Measurements from ENCODE around the gene GABRB1. TPM values are rescaled to one million over a fixed set of nuclear protein-coding genes. Genes with fewer than 3 reads are reported as not detected.

Gene GABRB1
- total and polyA plus RNA-seq, 2 donors (not counting 1 experiment from before 2014, with no cell fraction given), result not detected

GRCh38 chr4:47349326-47349725, 318.0 kb downstream of the GABRB1 start:
- Histone ChIP-seq H3K79me2 (ENCODE audit: control insufficient read depth, insufficient read depth, low read length) (no peaks in the 10 kb centered on the region), H3K9ac (ENCODE audit: low read length) (no peak overlapping the region), H3K9me3 (ENCODE audit: control extremely low read depth in 1 of 3, control insufficient read depth in 2 of 3, insufficient read depth in 1 of 3, low read length in 2 of 3) (no peaks in the 10 kb centered on the region), H3K27me3 (replicated peaks in 1 of 4; ENCODE audit: control extremely low read depth in 1 of 4, control insufficient read depth in 3 of 4, insufficient read depth in 4 of 4, low read length in 3 of 4) (peaks cover 0 to 5% (median 0%) of the 10 kb centered on the region in 4 experiments), H3K4me3 (ENCODE audit: control extremely low read depth in 1 of 5, extremely low read depth in 1 of 5, insufficient read depth in 1 of 5, low read depth in 2 of 5, low read length in 4 of 5) (no peak overlapping the region), H2AFZ (ENCODE audit: insufficient read depth, low read depth, low read length, poor library complexity, severe bottlenecking) (no peak overlapping the region), H3K27ac (ENCODE audit: low read length in 2 of 2) (no peak overlapping the region), H3K36me3 (replicated peaks in 1 of 2; ENCODE audit: control extremely low read depth in 1 of 2, control insufficient read depth in 1 of 2, extremely low read depth in 1 of 2, insufficient read depth in 2 of 2, low read length in 1 of 2) (no peaks in the 10 kb centered on the region), H4K20me1 (ENCODE audit: control insufficient read depth, insufficient read depth, low read length, poor library complexity, severe bottlenecking) (no peaks in the 10 kb centered on the region), H3K4me2 (replicated peaks; ENCODE audit: low read depth, low read length, poor library complexity, severe bottlenecking) (no peak overlapping the region), H3K4me1 (ENCODE audit: control insufficient read depth in 2 of 2, insufficient read depth in 2 of 2, low read length in 2 of 2) (no peaks in the 10 kb centered on the region)
- Mint-ChIP-seq H3K27ac (no peak overlapping the region), H3K9me3 (ENCODE audit: insufficient read depth) (no peaks in the 10 kb centered on the region), H3K27me3 (peaks cover 7% of the 10 kb centered on the region), H3K4me1 (no peaks in the 10 kb centered on the region), H3K4me3 (no peak overlapping the region)
- ChIA-PET CTCF (no interaction called here), POLR2A (no interaction called here)
- no peak for TF ChIP-seq CTCF (IDR thresholded peaks at IDR 0.05)
- TF ChIP-seq EZH2 (IDR thresholded peaks at IDR 0.05; ENCODE audit: borderline replicate concordance, insufficient read depth, low read depth, low read length, poor library complexity, severe bottlenecking), result no peak
- DNase-seq (no peak), ATAC-seq (ENCODE audit: low read depth) (no peak)
- no CpG with 5 or more reads among the region's 4 CpGs for WGBS (ENCODE audit: insufficient coverage)
- intact Hi-C loops (cut with micrococcal nuclease), result no loop called here

- WGBS (ENCODE audit: insufficient coverage), result no CpG with 5 or more reads among the region's 1 CpG
- DNase-seq (no peak), ATAC-seq (ENCODE audit: low read depth) (no peak)
- ChIA-PET POLR2A (no interaction called here), CTCF (no interaction called here)
- H3K4me3 Mint-ChIP-seq, result no peak overlapping the region
- Histone ChIP-seq H3K4me3 (ENCODE audit: control extremely low read depth in 1 of 5, extremely low read depth in 1 of 5, insufficient read depth in 1 of 5, low read depth in 2 of 5, low read length in 4 of 5) (no peak overlapping the region), H3K79me2 (ENCODE audit: control insufficient read depth, insufficient read depth, low read length) (no peaks in the 10 kb centered on the region), H3K4me2 (replicated peaks; ENCODE audit: low read depth, low read length, poor library complexity, severe bottlenecking) (no peak overlapping the region), H3K9me3 (ENCODE audit: control extremely low read depth in 1 of 3, control insufficient read depth in 2 of 3, insufficient read depth in 1 of 3, low read length in 2 of 3) (no peaks in the 10 kb centered on the region), H3K36me3 (replicated peaks in 1 of 2; ENCODE audit: control extremely low read depth in 1 of 2, control insufficient read depth in 1 of 2, extremely low read depth in 1 of 2, insufficient read depth in 2 of 2, low read length in 1 of 2) (no peaks in the 10 kb centered on the region), H3K9ac (ENCODE audit: low read length) (no peak overlapping the region), H3K4me1 (ENCODE audit: control insufficient read depth in 2 of 2, insufficient read depth in 2 of 2, low read length in 2 of 2) (no peaks in the 10 kb centered on the region), H3K27ac (ENCODE audit: low read length in 2 of 2) (no peak overlapping the region), H4K20me1 (ENCODE audit: control insufficient read depth, insufficient read depth, low read length, poor library complexity, severe bottlenecking) (no peaks in the 10 kb centered on the region), H3K27me3 (replicated peaks in 1 of 4; ENCODE audit: control extremely low read depth in 1 of 4, control insufficient read depth in 3 of 4, insufficient read depth in 4 of 4, low read length in 3 of 4) (no peaks in the 10 kb centered on the region), H2AFZ (ENCODE audit: insufficient read depth, low read depth, low read length, poor library complexity, severe bottlenecking) (no peak overlapping the region)
- no peaks in the 10 kb centered on the region for H3K4me1 Mint-ChIP-seq
- H3K27ac Mint-ChIP-seq, result no peak overlapping the region
- TF ChIP-seq CTCF (IDR thresholded peaks at IDR 0.05) (no peak), EZH2 (IDR thresholded peaks at IDR 0.05; ENCODE audit: borderline replicate concordance, insufficient read depth, low read depth, low read length, poor library complexity, severe bottlenecking) (no peak)
- peaks cover 10% of the 10 kb centered on the region for H3K27me3 Mint-ChIP-seq
- H3K9me3 Mint-ChIP-seq (ENCODE audit: insufficient read depth), result no peaks in the 10 kb centered on the region
- intact Hi-C loops (cut with micrococcal nuclease), result no loop called here
Measured at GRCh38 chr4:47355568-47355967, 324.2 kb downstream of the GABRB1 start.

Data from B cell (primary cell).